ENCODE measurements around the gene KLK3. TPM values are rescaled to one million over a fixed set of nuclear protein-coding genes. Genes with fewer than 3 reads are reported as not detected.

KLK3 gene
- total and polyA plus RNA-seq, 2 donors (not counting 1 experiment from before 2014, with no cell fraction given): not detected

- DNase-seq: no peak
- H3K9me3 Mint-ChIP-seq (ENCODE audit: insufficient read depth): no peaks in the 10 kb centered on the region
Measured at GRCh38 chr19:50829801-50830200, 24.9 kb upstream of the KLK3 start.

More at GRCh38 chr19:50829801-50830200, 24.9 kb upstream of the KLK3 start:
- POLR2A ChIA-PET: no interaction called here
- H3K4me3 Mint-ChIP-seq: no peak overlapping the region
- intact Hi-C loops (cut with micrococcal nuclease): no loop called here
- Histone ChIP-seq H4K20me1 (ENCODE audit: control insufficient read depth, insufficient read depth, low read length, poor library complexity, severe bottlenecking) (no peaks in the 10 kb centered on the region), H3K4me3 (ENCODE audit: control extremely low read depth in 1 of 5, extremely low read depth in 1 of 5, insufficient read depth in 1 of 5, low read depth in 2 of 5, low read length in 4 of 5) (no peak overlapping the region), H2AFZ (ENCODE audit: insufficient read depth, low read depth, low read length, poor library complexity, severe bottlenecking) (no peak overlapping the region), H3K4me1 (ENCODE audit: control insufficient read depth in 2 of 2, insufficient read depth in 2 of 2, low read length in 2 of 2) (no peaks in the 10 kb centered on the region), H3K36me3 (replicated peaks in 1 of 2; ENCODE audit: control extremely low read depth in 1 of 2, control insufficient read depth in 1 of 2, extremely low read depth in 1 of 2, insufficient read depth in 2 of 2, low read length in 1 of 2) (no peaks in the 10 kb centered on the region), H3K9ac (ENCODE audit: low read length) (no peak overlapping the region), H3K27me3 (replicated peaks in 1 of 4; ENCODE audit: control extremely low read depth in 1 of 4, control insufficient read depth in 3 of 4, insufficient read depth in 4 of 4, low read length in 3 of 4) (peaks cover 0 to 24% (median 0%) of the 10 kb centered on the region in 4 experiments), H3K4me2 (replicated peaks; ENCODE audit: low read depth, low read length, poor library complexity, severe bottlenecking) (no peak overlapping the region), H3K9me3 (ENCODE audit: control extremely low read depth in 1 of 3, control insufficient read depth in 2 of 3, insufficient read depth in 1 of 3, low read length in 2 of 3) (peaks cover 0 to 2% (median 0%) of the 10 kb centered on the region in 3 donors), H3K79me2 (ENCODE audit: control insufficient read depth, insufficient read depth, low read length) (no peaks in the 10 kb centered on the region), H3K27ac (ENCODE audit: low read length in 2 of 2) (no peak overlapping the region)
- no peak overlapping the region for H3K27ac Mint-ChIP-seq
- CTCF ChIA-PET: no interaction called here
- WGBS (ENCODE audit: insufficient coverage): 64% methylated on average over 4 of the region's 5 CpGs
- ATAC-seq (ENCODE audit: low read depth): no peak
- TF ChIP-seq CTCF (IDR thresholded peaks at IDR 0.05) (no peak), EZH2 (IDR thresholded peaks at IDR 0.05; ENCODE audit: borderline replicate concordance, insufficient read depth, low read depth, low read length, poor library complexity, severe bottlenecking) (no peak)
- H3K27me3 Mint-ChIP-seq: peaks cover 50% of the 10 kb centered on the region
- no peaks in the 10 kb centered on the region for H3K4me1 Mint-ChIP-seq
